GM12878 (cell line): ENCODE measurements around the gene SNX13. TPM values are rescaled to one million over a fixed set of nuclear protein-coding genes. Genes with fewer than 3 reads are reported as not detected.

ENCODE experiments used
- BCL11A ChIP-seq: IDR thresholded peaks from 2 replicates; pipeline ENCODE4 v1.6.1; 2011; ENCODE audit warnings: low read depth, low read length
- BHLHE40 ChIP-seq, 2 experiments: fragments of 450-650 bp in 1 of 2; IDR thresholded peaks; 2 replicates each; pipeline ENCODE4 v1.6.1; 2011 to 2017; ENCODE audit warnings: low read depth in 2 of 2, borderline replicate concordance in 1 of 2, improper control_type of control experiment in 1 of 2, low read length in 1 of 2, mild to moderate bottlenecking in 1 of 2
- DPF2 ChIP-seq: fragments of 450-650 bp; IDR thresholded peaks from 2 replicates; pipeline ENCODE4 v1.6.1; 2017; ENCODE audit warnings: mild to moderate bottlenecking
- EGR1 ChIP-seq, 2 experiments: IDR thresholded peaks; 1 replicate in 1 of 2; 2 replicates in 1 of 2; pipeline ENCODE4 v1.6.1; 2011 to 2012; ENCODE audit warnings: low read depth in 2 of 2, low read length in 2 of 2, borderline replicate concordance in 1 of 2, mild to moderate bottlenecking in 1 of 2, moderate library complexity in 1 of 2
- FOS ChIP-seq: IDR thresholded peaks from 3 replicates; pipeline ENCODE4 v1.6.1; 2011; ENCODE audit warnings: borderline replicate concordance; ENCODE audit not compliant: insufficient read length; ENCODE audit errors: extremely low read depth
- POLR2AphosphoS2 ChIP-seq: IDR thresholded peaks from 2 replicates; pipeline ENCODE4 v1.6.1; 2011; ENCODE audit warnings: low read depth, mild to moderate bottlenecking, low read length, improper control_type of control experiment, moderate library complexity
- RUNX3 ChIP-seq: IDR thresholded peaks from 2 replicates; pipeline ENCODE4 v1.6.1; 2012; ENCODE audit warnings: low read length, inconsistent platforms
- SP1 ChIP-seq: IDR thresholded peaks from one replicate; pipeline ENCODE4 v1.6.1; 2011; ENCODE audit warnings: low read depth, low read length
- TCF12 ChIP-seq: IDR thresholded peaks from 2 replicates; pipeline ENCODE4 v1.6.1; 2011; ENCODE audit warnings: low read depth, mild to moderate bottlenecking, low read length
- YBX1 ChIP-seq: fragments of 450-650 bp; IDR thresholded peaks from 2 replicates; pipeline ENCODE4 v1.6.1; 2016; ENCODE audit warnings: antibody characterized with exemption
- ZSCAN29 ChIP-seq: fragments of 450-650 bp; IDR thresholded peaks from 2 replicates; pipeline ENCODE4 v1.6.1; 2017; ENCODE audit warnings: mild to moderate bottlenecking, moderate library complexity
- polyA plus RNA-seq, 11 experiments: library from polyadenylated mRNA; depleted of rRNA in 4 of 11; unstranded in 6 of 11; stranded (reverse) in 5 of 11; fragments of >200 nt; fragmentation: Nextera tagmentation in 4 of 11; fragmentation: Illumina TruSeq in 1 of 11; extraction: Ambion mirVana in 4 of 11; extraction: Trizol in 1 of 11; gene quantifications; 1 replicate in 1 of 11; 2 replicates in 10 of 11; pipeline versions ENCODE4 v1.2.1 to v1.2.3, GENCODE V29; 2011 to 2016; ENCODE audit warnings: inconsistent platforms in 2 of 11, missing spikeins in 2 of 11, low read depth in 1 of 11
- total RNA-seq, 4 experiments: library from RNA; depleted of rRNA in 3 of 4; stranded (reverse); fragments of >200 nt in 3 of 4; fragmentation: Illumina TruSeq in 1 of 4; extraction: Trizol in 1 of 4; gene quantifications; 2 replicates each; pipeline versions ENCODE4 v1.2.1 to v1.2.3, GENCODE V29; 2013 to 2021
- TF ChIP-seq, protein P1 (sequence below): fragments of 450-650 bp; IDR thresholded peaks from 2 replicates; pipeline ENCODE4 v1.6.1; 2017; ENCODE audit warnings: mild to moderate bottlenecking, moderate library complexity
- TF ChIP-seq, protein P2 (sequence below): IDR thresholded peaks from 2 replicates; pipeline ENCODE4 v1.6.1; 2012; ENCODE audit warnings: low read depth, low read length, improper control_type of control experiment
- TF ChIP-seq, protein P3 (sequence below): IDR thresholded peaks from 2 replicates; pipeline ENCODE4 v1.6.1; 2011; ENCODE audit warnings: low read depth, mild to moderate bottlenecking, low read length, moderate library complexity, borderline replicate concordance; ENCODE audit errors: extremely low read depth
- TF ChIP-seq, protein P4 (sequence below): fragments of 450-650 bp; IDR thresholded peaks from 2 replicates; pipeline ENCODE4 v1.6.1; 2017; ENCODE audit warnings: low read depth, mild to moderate bottlenecking, moderate library complexity
- TF ChIP-seq, protein P5 (sequence below): IDR thresholded peaks from 2 replicates; pipeline ENCODE4 v1.6.1; 2011; ENCODE audit warnings: borderline replicate concordance, low read depth, mild to moderate bottlenecking, moderate library complexity, low read length; ENCODE audit not compliant: insufficient read depth, poor library complexity, severe bottlenecking

Gene SNX13
- total and polyA plus RNA-seq, 10 of the 15 experiments (the other 5 are each of a cell fraction or from before 2014, with no cell fraction given): 2.2 to 17.1 (median 11.9) TPM

DNA sequence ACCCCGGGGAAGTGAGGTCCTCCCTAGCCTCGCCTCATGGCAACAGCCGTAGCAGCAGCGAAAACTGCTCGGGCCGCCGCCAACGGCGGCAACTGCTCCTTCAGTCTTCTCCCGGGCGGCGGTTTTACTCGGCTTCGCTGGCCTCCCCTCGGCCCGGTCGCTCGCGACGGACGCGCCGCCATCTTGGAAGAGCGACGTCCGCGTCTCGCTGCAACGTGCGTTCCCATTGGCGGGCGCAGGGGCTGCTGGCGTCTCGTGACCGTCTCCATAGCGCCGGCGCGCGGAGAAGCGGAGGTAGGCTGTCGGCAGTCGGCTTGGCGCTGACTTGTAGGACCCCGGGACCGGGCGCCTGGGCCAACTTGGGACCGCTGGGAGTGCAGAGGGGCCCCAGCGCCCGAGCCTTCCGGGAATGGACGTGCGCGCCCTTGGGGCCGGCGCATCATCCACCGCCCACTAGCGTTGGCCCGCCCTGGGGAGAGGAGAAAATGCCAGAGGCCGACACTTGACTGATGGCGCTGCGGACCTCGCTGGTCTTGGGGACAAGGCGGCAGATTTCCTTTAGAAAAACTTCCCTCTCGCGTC, at the start of gene SNX13 (continued):
- TF ChIP-seq, protein P1, sequence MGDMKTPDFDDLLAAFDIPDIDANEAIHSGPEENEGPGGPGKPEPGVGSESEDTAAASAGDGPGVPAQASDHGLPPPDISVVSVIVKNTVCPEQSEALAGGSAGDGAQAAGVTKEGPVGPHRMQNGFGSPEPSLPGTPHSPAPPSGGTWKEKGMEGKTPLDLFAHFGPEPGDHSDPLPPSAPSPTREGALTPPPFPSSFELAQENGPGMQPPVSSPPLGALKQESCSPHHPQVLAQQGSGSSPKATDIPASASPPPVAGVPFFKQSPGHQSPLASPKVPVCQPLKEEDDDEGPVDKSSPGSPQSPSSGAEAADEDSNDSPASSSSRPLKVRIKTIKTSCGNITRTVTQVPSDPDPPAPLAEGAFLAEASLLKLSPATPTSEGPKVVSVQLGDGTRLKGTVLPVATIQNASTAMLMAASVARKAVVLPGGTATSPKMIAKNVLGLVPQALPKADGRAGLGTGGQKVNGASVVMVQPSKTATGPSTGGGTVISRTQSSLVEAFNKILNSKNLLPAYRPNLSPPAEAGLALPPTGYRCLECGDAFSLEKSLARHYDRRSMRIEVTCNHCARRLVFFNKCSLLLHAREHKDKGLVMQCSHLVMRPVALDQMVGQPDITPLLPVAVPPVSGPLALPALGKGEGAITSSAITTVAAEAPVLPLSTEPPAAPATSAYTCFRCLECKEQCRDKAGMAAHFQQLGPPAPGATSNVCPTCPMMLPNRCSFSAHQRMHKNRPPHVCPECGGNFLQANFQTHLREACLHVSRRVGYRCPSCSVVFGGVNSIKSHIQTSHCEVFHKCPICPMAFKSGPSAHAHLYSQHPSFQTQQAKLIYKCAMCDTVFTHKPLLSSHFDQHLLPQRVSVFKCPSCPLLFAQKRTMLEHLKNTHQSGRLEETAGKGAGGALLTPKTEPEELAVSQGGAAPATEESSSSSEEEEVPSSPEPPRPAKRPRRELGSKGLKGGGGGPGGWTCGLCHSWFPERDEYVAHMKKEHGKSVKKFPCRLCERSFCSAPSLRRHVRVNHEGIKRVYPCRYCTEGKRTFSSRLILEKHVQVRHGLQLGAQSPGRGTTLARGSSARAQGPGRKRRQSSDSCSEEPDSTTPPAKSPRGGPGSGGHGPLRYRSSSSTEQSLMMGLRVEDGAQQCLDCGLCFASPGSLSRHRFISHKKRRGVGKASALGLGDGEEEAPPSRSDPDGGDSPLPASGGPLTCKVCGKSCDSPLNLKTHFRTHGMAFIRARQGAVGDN: peak; percentile 58; the same call in 1 of the 2 replicates
- TF ChIP-seq TCF12 (no peak), YBX1 (no peak), RUNX3 (0 out of 2 replicates have a peak, but pooled peaks have one; percentile 32), DPF2 (peak; percentile 38; the same call in 1 of the 2 replicates), POLR2AphosphoS2 (peak; percentile 51; the same call in 1 of the 2 replicates), ZSCAN29 (no peak), BHLHE40 (IDR thresholded peaks at IDR 0.05; ENCODE audit: borderline replicate concordance in 1 of 2, low read depth in 2 of 2, low read length in 1 of 2) (peak; percentile 96 to 99), FOS (no peak), BCL11A (no peak), EGR1 (IDR thresholded peaks at IDR 0.05; ENCODE audit: borderline replicate concordance in 1 of 2, low read depth in 2 of 2, low read length in 2 of 2) (peak in 1 of 2 experiments; percentile 65; a peak in 2 of 3 replicates), SP1 (peak; percentile 34)
- TF ChIP-seq, protein P2, sequence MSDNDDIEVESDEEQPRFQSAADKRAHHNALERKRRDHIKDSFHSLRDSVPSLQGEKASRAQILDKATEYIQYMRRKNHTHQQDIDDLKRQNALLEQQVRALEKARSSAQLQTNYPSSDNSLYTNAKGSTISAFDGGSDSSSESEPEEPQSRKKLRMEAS: peak; percentile 89
- TF ChIP-seq, protein P3, sequence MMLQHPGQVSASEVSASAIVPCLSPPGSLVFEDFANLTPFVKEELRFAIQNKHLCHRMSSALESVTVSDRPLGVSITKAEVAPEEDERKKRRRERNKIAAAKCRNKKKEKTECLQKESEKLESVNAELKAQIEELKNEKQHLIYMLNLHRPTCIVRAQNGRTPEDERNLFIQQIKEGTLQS: peak; percentile 50; the same call in 1 of the 2 replicates
- TF ChIP-seq, protein P4, sequence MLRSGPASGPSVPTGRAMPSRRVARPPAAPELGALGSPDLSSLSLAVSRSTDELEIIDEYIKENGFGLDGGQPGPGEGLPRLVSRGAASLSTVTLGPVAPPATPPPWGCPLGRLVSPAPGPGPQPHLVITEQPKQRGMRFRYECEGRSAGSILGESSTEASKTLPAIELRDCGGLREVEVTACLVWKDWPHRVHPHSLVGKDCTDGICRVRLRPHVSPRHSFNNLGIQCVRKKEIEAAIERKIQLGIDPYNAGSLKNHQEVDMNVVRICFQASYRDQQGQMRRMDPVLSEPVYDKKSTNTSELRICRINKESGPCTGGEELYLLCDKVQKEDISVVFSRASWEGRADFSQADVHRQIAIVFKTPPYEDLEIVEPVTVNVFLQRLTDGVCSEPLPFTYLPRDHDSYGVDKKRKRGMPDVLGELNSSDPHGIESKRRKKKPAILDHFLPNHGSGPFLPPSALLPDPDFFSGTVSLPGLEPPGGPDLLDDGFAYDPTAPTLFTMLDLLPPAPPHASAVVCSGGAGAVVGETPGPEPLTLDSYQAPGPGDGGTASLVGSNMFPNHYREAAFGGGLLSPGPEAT: peak; percentile 70
- TF ChIP-seq, protein P5, sequence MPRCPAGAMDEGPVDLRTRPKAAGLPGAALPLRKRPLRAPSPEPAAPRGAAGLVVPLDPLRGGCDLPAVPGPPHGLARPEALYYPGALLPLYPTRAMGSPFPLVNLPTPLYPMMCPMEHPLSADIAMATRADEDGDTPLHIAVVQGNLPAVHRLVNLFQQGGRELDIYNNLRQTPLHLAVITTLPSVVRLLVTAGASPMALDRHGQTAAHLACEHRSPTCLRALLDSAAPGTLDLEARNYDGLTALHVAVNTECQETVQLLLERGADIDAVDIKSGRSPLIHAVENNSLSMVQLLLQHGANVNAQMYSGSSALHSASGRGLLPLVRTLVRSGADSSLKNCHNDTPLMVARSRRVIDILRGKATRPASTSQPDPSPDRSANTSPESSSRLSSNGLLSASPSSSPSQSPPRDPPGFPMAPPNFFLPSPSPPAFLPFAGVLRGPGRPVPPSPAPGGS: no peak
